TTC549 (cell line): ENCODE measurements around the gene CHKB.

Experiments used
- FAIRE-seq: peaks from 2 replicates; lab custom pipeline; 2012; peaks lifted over from hg19 to GRCh38; lab: Jason Lieb, UNC

CHKB gene

DNA sequence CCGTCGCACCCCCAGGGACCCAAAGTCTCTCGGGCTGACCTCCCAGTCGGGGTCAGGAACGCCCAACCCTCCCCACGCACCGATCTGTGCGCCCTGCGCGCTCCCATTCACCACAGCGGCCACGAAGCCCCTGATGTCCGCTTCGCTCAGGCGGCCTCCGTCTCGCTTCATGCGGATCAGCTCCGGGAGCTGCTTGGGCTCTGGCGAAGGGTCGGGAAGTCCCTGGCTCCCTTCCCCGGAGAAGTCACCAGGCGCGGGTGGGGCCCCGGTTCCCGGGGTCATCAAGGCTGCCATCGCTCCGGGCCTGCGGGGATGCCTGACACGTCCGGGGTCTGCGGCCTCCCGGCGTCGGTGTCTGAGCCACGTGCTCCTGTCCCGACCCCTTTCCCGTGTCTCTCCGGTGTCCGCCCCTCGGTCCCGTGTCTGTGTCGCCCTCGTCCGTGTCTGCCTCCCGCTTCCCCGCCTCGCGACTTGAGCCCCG is 53.2 kb downstream of the CHKB start:
- FAIRE-seq: no peak
